Astrocyte of the hippocampus (primary cell): ENCODE results near the gene SHTN1.
A peak's percentile ranks its signal among the peaks of the same experiment; 100 is the strongest.

Experiments used
- DNase-seq: peaks from one replicate; pipeline ENCODE4 v3.0.0; 2011; ENCODE audit warnings: low read depth, low spot score

The SHTN1 gene

GRCh38 chr10:116985611-116986010 is 19.4 kb downstream of the SHTN1 start:
- no peak for DNase-seq

GRCh38 chr10:116984202-116984990 is 20.6 kb downstream of the SHTN1 start:
- DNase-seq: no peak

GRCh38 chr10:116980041-116980440 is 24.9 kb downstream of the SHTN1 start:
- no peak for DNase-seq

GRCh38 chr10:116978901-116979300 is 26.1 kb downstream of the SHTN1 start:
- DNase-seq: no peak

GRCh38 chr10:116974456-116975005 is 30.5 kb downstream of the SHTN1 start:
- DNase-seq: peak; percentile 64

GRCh38 chr10:116973946-116974455 is 31.0 kb downstream of the SHTN1 start:
- DNase-seq: no peak

GRCh38 chr10:116973371-116973905 is 31.5 kb downstream of the SHTN1 start:
- DNase-seq: no peak

GRCh38 chr10:116972131-116972530 is 32.9 kb downstream of the SHTN1 start:
- no peak for DNase-seq

- DNase-seq: no peak
Measured at GRCh38 chr10:116970050-116970449, 34.9 kb downstream of the SHTN1 start.

GRCh38 chr10:116968331-116968730 is 36.7 kb downstream of the SHTN1 start:
- DNase-seq: no peak

GRCh38 chr10:116961406-116962251 is 43.4 kb downstream of the SHTN1 start:
- DNase-seq: no peak

GRCh38 chr10:116960066-116960776 is 44.8 kb downstream of the SHTN1 start:
- peak; percentile 46 for DNase-seq

- no peak for DNase-seq
Measured at GRCh38 chr10:116952729-116953128, 52.3 kb downstream of the SHTN1 start.

GRCh38 chr10:116948530-116948870 is 56.5 kb downstream of the SHTN1 start:
- no peak for DNase-seq

GRCh38 chr10:116947841-116948529 is 57.0 kb downstream of the SHTN1 start:
- peak; percentile 65 for DNase-seq

GRCh38 chr10:116944911-116945310 is 60.1 kb downstream of the SHTN1 start:
- DNase-seq: no peak

- DNase-seq: no peak
Measured at GRCh38 chr10:116931806-116932205, 73.2 kb downstream of the SHTN1 start.

GRCh38 chr10:116926426-116926825 is 78.6 kb downstream of the SHTN1 start:
- DNase-seq: peak; percentile 23

GRCh38 chr10:116925056-116925455 is 79.9 kb downstream of the SHTN1 start:
- no peak for DNase-seq

GRCh38 chr10:116919706-116920105 is 85.3 kb downstream of the SHTN1 start:
- no peak for DNase-seq

GRCh38 chr10:116919164-116919563 is 85.8 kb downstream of the SHTN1 start:
- no peak for DNase-seq
